Nephron (organoid): ENCODE measurements around the gene TLE1.
A peak's percentile ranks its signal among the peaks of the same experiment; 100 is the strongest.

Source experiments
- H3K27ac Mint-ChIP-seq, 3 experiments: 2 replicates each; pipeline ENCODE4 v1.8.0; 2020; ENCODE audit warnings: mixed read lengths in 3 of 3, mild to moderate bottlenecking in 2 of 3, moderate library complexity in 1 of 3
- H3K27me3 Mint-ChIP-seq: 2 replicates; pipeline ENCODE4 v1.8.0; 2021; ENCODE audit warnings: low read depth, mild to moderate bottlenecking, moderate library complexity, mixed read lengths
- H3K36me3 Mint-ChIP-seq: 2 replicates; pipeline ENCODE4 v1.8.0; 2020; ENCODE audit warnings: low read depth, mixed read lengths
- H3K4me1 Mint-ChIP-seq: 2 replicates; pipeline ENCODE4 v1.8.0; 2020; ENCODE audit warnings: mixed read lengths
- H3K4me3 Mint-ChIP-seq, 3 experiments: 2 replicates each; pipeline ENCODE4 v1.8.0; 2020; ENCODE audit warnings: mild to moderate bottlenecking in 3 of 3, mixed read lengths in 3 of 3, moderate library complexity in 2 of 3
- H3K9me3 Mint-ChIP-seq: 2 replicates; pipeline ENCODE4 v1.8.0; 2020; ENCODE audit warnings: mixed read lengths
- TF ChIP-seq, protein P1 (sequence below), 3 experiments: fragments of 200-600 bp; sonication (generic); IDR thresholded peaks; one replicate each; pipeline ENCODE4 v1.5.0; 2021; ENCODE audit warnings: antibody characterized with exemption in 3 of 3; ENCODE audit not compliant: unreplicated experiment in 3 of 3

Gene TLE1

DNA sequence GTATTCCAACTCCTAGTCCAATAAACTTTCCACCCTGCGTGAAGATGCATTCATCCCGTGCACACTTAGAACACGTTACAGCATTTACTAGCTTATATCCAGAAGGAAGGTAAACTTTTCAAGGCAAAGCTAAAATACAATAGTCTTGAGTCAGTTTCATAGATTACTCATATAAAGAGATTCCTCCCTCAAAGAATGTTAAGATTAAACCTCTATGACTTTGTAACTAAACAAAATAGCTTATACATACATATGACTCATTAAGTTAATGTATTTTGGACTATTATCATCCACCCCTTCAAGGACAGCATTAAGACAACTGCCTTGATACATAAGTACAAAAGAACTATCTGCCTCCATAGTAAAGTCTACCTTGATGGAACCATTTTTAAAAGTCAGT is 36.1 kb downstream of the TLE1 start:
- TF ChIP-seq, protein P1, sequence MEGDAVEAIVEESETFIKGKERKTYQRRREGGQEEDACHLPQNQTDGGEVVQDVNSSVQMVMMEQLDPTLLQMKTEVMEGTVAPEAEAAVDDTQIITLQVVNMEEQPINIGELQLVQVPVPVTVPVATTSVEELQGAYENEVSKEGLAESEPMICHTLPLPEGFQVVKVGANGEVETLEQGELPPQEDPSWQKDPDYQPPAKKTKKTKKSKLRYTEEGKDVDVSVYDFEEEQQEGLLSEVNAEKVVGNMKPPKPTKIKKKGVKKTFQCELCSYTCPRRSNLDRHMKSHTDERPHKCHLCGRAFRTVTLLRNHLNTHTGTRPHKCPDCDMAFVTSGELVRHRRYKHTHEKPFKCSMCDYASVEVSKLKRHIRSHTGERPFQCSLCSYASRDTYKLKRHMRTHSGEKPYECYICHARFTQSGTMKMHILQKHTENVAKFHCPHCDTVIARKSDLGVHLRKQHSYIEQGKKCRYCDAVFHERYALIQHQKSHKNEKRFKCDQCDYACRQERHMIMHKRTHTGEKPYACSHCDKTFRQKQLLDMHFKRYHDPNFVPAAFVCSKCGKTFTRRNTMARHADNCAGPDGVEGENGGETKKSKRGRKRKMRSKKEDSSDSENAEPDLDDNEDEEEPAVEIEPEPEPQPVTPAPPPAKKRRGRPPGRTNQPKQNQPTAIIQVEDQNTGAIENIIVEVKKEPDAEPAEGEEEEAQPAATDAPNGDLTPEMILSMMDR (IDR thresholded peaks at IDR 0.05; ENCODE audit: unreplicated experiment in 3 of 3) = no peak
- H3K4me3 Mint-ChIP-seq = no peak overlapping the region
- no peak overlapping the region for H3K27ac Mint-ChIP-seq
- H3K27me3 Mint-ChIP-seq = no peaks in the 10 kb centered on the region
- peaks cover 62% of the 10 kb centered on the region for H3K4me1 Mint-ChIP-seq
- peaks cover 76% of the 10 kb centered on the region for H3K36me3 Mint-ChIP-seq
- no peaks in the 10 kb centered on the region for H3K9me3 Mint-ChIP-seq

DNA sequence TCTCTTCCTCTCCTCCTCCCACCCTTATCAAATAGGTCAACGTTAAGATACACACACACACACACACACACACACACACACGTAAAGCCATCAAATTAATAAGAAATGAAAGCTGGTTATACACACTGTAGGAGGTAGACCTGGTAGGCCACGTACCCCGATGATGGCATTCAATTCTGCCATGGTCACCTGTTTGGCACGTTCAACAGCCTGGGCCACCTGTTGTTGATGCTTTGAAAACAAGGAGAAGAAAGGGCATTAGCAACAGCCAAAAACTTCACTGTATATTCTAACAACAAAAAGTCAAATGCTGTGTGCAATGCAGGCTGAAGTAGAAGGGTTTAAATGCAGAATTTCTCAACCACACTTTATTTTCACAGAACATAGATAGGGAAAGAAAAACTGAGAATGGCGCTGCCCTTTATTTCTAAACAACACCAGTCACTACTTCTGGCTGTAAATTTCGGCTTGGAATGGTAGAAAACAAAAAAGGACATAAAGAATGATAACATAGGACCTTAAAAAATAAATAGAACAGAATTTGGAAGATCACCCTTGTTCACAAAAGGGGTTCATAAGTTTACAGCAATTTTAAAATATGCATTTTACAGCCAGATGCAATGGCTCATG is 37.2 kb downstream of the TLE1 start:
- H3K27me3 Mint-ChIP-seq = no peaks in the 10 kb centered on the region
- TF ChIP-seq, protein P1 (IDR thresholded peaks at IDR 0.05; ENCODE audit: unreplicated experiment in 3 of 3) = no peak
- H3K4me1 Mint-ChIP-seq = peaks cover 61% of the 10 kb centered on the region
- H3K9me3 Mint-ChIP-seq = no peaks in the 10 kb centered on the region
- no peak overlapping the region for H3K4me3 Mint-ChIP-seq
- H3K27ac Mint-ChIP-seq = peak overlapping the region in 1 of 3 experiments; percentile 27
- H3K36me3 Mint-ChIP-seq = peaks cover 78% of the 10 kb centered on the region

DNA sequence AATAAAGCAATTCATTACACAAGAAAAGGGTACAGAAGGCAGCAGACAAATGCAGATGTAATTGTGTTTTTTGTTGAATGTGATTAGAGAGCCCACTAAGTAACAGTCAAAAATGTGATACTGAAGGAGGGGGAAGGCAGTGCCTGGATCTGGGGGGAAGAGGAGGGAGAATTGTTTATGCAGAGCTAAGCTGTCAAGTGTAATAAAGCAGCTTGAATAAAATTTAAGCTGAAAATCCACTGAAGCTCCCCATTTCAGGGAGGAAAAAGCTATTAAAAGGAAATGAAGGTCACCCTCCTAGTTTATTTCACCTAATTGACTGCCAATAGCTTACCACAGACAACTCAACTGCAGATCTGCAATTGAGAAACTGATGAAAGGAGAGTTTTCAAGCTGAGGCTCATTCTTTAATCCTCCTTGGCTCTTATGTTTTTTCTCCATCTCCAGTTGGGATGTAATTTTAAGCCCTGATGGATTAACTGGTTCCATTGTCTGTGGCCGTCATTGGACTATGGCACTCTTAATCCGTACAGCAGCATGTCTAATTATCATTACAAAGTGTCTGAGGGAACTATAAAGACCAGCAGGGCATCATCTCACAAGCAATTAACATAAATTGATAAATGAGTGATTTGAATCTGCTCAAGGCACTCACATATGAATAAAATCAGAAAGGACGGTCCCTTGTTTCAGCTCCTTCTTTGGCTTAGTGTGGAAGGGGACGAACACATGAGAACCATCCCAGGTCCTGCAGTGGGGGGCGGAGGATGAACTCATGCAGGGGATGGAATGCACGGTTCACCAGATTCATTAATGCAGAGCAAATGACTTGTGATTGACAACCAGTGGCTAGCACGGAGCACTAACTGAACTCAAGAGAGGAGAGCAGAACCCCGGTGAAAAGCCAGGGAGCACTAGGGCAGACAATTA is 38.5 kb downstream of the TLE1 start:
- Mint-ChIP-seq H3K27me3 (no peaks in the 10 kb centered on the region), H3K27ac (peak overlapping the region in 1 of 3 experiments; percentile 10), H3K4me1 (peaks cover 47% of the 10 kb centered on the region), H3K9me3 (no peaks in the 10 kb centered on the region), H3K36me3 (peaks cover 72% of the 10 kb centered on the region), H3K4me3 (no peak overlapping the region)
- TF ChIP-seq, protein P1 (IDR thresholded peaks at IDR 0.05; ENCODE audit: unreplicated experiment in 3 of 3) = no peak

DNA sequence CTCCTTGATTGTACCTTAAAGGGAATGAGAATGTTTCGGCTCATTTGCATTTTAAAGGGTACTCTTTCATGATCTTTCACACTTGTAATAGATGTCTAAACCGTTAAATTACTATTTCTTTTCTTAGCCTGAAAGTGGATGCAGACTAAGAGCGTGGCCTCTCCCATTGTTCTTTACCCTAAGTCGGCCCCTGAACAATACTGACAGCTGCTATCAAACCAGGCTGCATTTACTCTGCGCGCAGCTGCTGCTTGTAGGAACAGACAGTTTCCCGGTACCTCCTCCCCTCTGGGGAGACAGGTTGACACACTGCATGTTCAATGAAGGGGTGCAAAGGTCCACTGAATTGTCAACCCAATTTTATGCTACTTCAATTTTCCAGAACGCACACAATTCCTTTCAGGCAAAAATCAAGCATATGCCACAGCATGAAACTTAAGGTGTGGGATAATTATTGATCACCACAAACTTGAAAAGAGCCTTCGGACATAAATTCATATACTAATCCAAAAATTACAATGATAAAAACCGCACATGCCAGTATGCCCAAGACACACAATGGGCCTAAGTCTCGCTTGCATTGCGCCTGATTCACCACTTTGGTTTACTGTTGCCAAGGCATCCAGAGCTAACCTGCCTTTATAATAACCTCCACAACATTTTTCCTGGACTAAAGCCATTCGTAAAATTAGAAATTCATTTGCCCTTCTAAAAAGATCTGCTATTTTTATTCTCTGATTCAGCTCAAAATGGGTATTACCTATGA is 39.7 kb downstream of the TLE1 start:
- Mint-ChIP-seq H3K9me3 (no peaks in the 10 kb centered on the region), H3K36me3 (peaks cover 66% of the 10 kb centered on the region), H3K27ac (peak overlapping the region in 2 of 3 experiments; percentile 30 to 45), H3K4me1 (peaks cover 43% of the 10 kb centered on the region), H3K27me3 (no peaks in the 10 kb centered on the region), H3K4me3 (no peak overlapping the region)
- TF ChIP-seq, protein P1 (IDR thresholded peaks at IDR 0.05; ENCODE audit: unreplicated experiment in 3 of 3) = no peak

DNA sequence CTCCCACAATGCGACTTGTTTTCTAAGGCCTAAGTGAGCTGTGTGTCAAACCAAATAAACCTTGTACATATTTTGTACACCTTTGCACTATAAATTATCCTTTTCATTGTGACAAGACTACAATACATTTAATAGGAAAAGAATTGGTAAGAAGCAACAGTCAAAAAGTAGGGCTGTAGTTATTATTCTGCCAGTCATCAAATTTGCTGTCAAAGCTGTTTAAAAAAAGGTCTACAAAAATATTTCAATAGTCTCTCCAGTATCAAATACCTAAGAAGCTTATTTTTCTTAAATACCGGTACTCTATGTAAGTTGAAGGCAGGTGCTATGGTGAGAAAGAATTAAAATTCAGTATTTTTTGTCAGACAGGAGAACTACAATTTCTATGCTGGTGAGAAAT is 40.5 kb downstream of the TLE1 start:
- no peaks in the 10 kb centered on the region for H3K9me3 Mint-ChIP-seq
- TF ChIP-seq, protein P1 (IDR thresholded peaks at IDR 0.05; ENCODE audit: unreplicated experiment in 3 of 3) = no peak
- H3K27ac Mint-ChIP-seq = peak overlapping the region in 1 of 3 experiments; percentile 13
- no peak overlapping the region for H3K4me3 Mint-ChIP-seq
- peaks cover 67% of the 10 kb centered on the region for H3K36me3 Mint-ChIP-seq
- peaks cover 40% of the 10 kb centered on the region for H3K4me1 Mint-ChIP-seq
- no peaks in the 10 kb centered on the region for H3K27me3 Mint-ChIP-seq
